Measurements from ENCODE around the gene SYMPK.

The SYMPK gene
- long read RNA-seq, full-length matches to known transcripts = 5 of 20 reads
- long read RNA-seq, partial matches to known transcripts = 5 of 20 reads
- long read RNA-seq, other reads (novel, unspliced or antisense) = 10 of 20 reads

GRCh38 chr19:45862564-45863334 lies at the start of gene SYMPK:
TSS of gene SYMPK (minus strand) at chr19:45863147. CDS start at chr19:45854495, 8,652 bp downstream.
- peak; percentile 77; the same call in 1 of the 2 replicates for TF ChIP-seq POLR2AphosphoS5 (IDR thresholded peaks at IDR 0.05; ENCODE audit: low read depth)
- TF ChIP-seq GABPA (IDR thresholded peaks at IDR 0.05; ENCODE audit: low read depth) = peak; percentile 93
- peak; percentile 30; the same call in 1 of the 2 replicates for TF ChIP-seq SPI1 (IDR thresholded peaks at IDR 0.05; ENCODE audit: borderline replicate concordance, low read depth)
- TF ChIP-seq REST (IDR thresholded peaks at IDR 0.05; ENCODE audit: insufficient replicate concordance, low read depth) = peak; percentile 52
- TF ChIP-seq, protein P1, sequence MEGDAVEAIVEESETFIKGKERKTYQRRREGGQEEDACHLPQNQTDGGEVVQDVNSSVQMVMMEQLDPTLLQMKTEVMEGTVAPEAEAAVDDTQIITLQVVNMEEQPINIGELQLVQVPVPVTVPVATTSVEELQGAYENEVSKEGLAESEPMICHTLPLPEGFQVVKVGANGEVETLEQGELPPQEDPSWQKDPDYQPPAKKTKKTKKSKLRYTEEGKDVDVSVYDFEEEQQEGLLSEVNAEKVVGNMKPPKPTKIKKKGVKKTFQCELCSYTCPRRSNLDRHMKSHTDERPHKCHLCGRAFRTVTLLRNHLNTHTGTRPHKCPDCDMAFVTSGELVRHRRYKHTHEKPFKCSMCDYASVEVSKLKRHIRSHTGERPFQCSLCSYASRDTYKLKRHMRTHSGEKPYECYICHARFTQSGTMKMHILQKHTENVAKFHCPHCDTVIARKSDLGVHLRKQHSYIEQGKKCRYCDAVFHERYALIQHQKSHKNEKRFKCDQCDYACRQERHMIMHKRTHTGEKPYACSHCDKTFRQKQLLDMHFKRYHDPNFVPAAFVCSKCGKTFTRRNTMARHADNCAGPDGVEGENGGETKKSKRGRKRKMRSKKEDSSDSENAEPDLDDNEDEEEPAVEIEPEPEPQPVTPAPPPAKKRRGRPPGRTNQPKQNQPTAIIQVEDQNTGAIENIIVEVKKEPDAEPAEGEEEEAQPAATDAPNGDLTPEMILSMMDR (IDR thresholded peaks at IDR 0.05; ENCODE audit: insufficient read depth, low read length) = no peak
- Histone ChIP-seq H3K4me3 (replicated peaks; ENCODE audit: insufficient read depth, low read length) (peak within 1 kb of the TSS; percentile 90), H3K27ac (replicated peaks) (peak within 1 kb of the TSS; percentile 76), H3K27me3 (ENCODE audit: insufficient read depth, poor library complexity, severe bottlenecking) (peaks cover 31% of the 10 kb centered on the region)
- DNase-seq (ENCODE audit: low read depth in 1 of 2, low spot score in 1 of 2) = peak; percentile 94 to 99

- H3K27me3 ChIP-seq (ENCODE audit: insufficient read depth, poor library complexity, severe bottlenecking) = no peaks in the 10 kb centered on the region
- TF ChIP-seq, protein P1 (IDR thresholded peaks at IDR 0.05; ENCODE audit: insufficient read depth, low read length) = no peak
- no peak for TF ChIP-seq GABPA (IDR thresholded peaks at IDR 0.05; ENCODE audit: low read depth)
- TF ChIP-seq POLR2AphosphoS5 (IDR thresholded peaks at IDR 0.05; ENCODE audit: low read depth) = no peak
- TF ChIP-seq REST (IDR thresholded peaks at IDR 0.05; ENCODE audit: insufficient replicate concordance, low read depth) = no peak
- TF ChIP-seq SPI1 (IDR thresholded peaks at IDR 0.05; ENCODE audit: borderline replicate concordance, low read depth) = no peak
- no peak overlapping the region for H3K4me3 ChIP-seq (replicated peaks; ENCODE audit: insufficient read depth, low read length)
- no peak overlapping the region for H3K27ac ChIP-seq (replicated peaks)
- DNase-seq (ENCODE audit: low read depth in 1 of 2, low spot score in 1 of 2) = no peak
These were observed 48.3 kb upstream of the SYMPK start for GRCh38 chr19:45911291-45911690.

DNA sequence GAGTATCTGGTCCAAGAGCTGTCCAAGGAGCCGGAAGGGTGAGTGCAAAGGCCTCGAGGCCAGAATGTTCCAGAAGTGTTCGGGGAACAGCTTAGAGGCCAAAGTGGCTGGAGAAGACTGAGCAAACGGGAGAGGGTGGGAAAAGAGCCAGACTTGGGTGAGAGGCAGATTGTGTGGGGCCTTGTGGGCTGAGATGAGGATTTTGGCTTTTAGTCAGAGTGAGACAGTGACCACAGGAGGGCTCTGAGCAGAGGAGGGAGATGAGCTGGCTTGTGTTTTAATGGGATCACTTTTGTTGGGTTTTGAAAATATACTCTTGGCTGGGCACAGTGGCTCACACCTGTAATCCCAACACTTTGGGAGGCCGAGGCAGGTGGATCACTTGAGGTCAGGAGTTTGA lies 46.0 kb upstream of the SYMPK start:
- no peak overlapping the region for H3K4me3 ChIP-seq (replicated peaks; ENCODE audit: insufficient read depth, low read length)
- no peak overlapping the region for H3K27ac ChIP-seq (replicated peaks)
- no peak for DNase-seq (ENCODE audit: low read depth in 1 of 2, low spot score in 1 of 2)
- H3K27me3 ChIP-seq (ENCODE audit: insufficient read depth, poor library complexity, severe bottlenecking) = no peaks in the 10 kb centered on the region
- TF ChIP-seq, protein P1 (IDR thresholded peaks at IDR 0.05; ENCODE audit: insufficient read depth, low read length) = no peak
- TF ChIP-seq POLR2AphosphoS5 (IDR thresholded peaks at IDR 0.05; ENCODE audit: low read depth) = no peak
- TF ChIP-seq GABPA (IDR thresholded peaks at IDR 0.05; ENCODE audit: low read depth) = no peak
- TF ChIP-seq REST (IDR thresholded peaks at IDR 0.05; ENCODE audit: insufficient replicate concordance, low read depth) = no peak
- TF ChIP-seq SPI1 (IDR thresholded peaks at IDR 0.05; ENCODE audit: borderline replicate concordance, low read depth) = no peak

All from HL-60 (cell line).